ENCODE measurements around the gene NSMCE3.
"Not testable (repeated sequence)": the region's sequence is repeated elsewhere in the genome, so short reads cannot be mapped to it uniquely, and the experiment has no call there.

- TF ChIP-seq CTCF, POLR2A (IDR thresholded peaks at IDR 0.05): not testable (repeated sequence)
These were observed 44.6 kb downstream of the NSMCE3 start for GRCh38 chr15:29224987-29225363.
